ENCODE measurements around the gene GNG8. TPM values are rescaled to one million over a fixed set of nuclear protein-coding genes. Genes with fewer than 3 reads are reported as not detected.

Gene GNG8
- total RNA-seq, 2 experiments from 2014 or later: not detected

- TSS peak; percentile 60 for BruUV-seq (replicated peaks)
- Histone ChIP-seq H3K79me2 (ENCODE audit: insufficient read depth, low read depth, low read length) (peaks cover 35% of the 10 kb centered on the region), H3K4me2 (ENCODE audit: low read length) (peak overlapping the region; percentile 53), H2AFZ (ENCODE audit: low read length) (peak overlapping the region; percentile 74), H3K4me1 (ENCODE audit: insufficient read depth, low read length, poor library complexity, severe bottlenecking) (peaks cover 31% of the 10 kb centered on the region), H4K20me1 (ENCODE audit: insufficient read depth, low read length) (peaks cover 13% of the 10 kb centered on the region), H3K9me3 (ENCODE audit: low read length) (peaks cover 24% of the 10 kb centered on the region), H3K36me3 (ENCODE audit: insufficient read depth, low read length) (peaks cover 3% of the 10 kb centered on the region), H3K4me3 (ENCODE audit: low read depth, low read length, poor library complexity, severe bottlenecking) (peak overlapping the region; percentile 96), H3K27ac (ENCODE audit: low read depth, low read length, poor library complexity, severe bottlenecking) (peak overlapping the region; percentile 80), H3K9me2 (ENCODE audit: insufficient read depth, low read length) (no peaks in the 10 kb centered on the region)
- CTCF ChIA-PET (ENCODE audit: unreplicated experiment): no interaction called here
- POLR2A ChIA-PET: interaction anchor here (0.5 to 2.9 kb wide), 4 partner anchors 12 to 306 kb away, joined by 3 to 16 read pairs (median 4); no protein-coding TSS in a partner anchor
- no peak for DNase-seq (ENCODE audit: low spot score)
- TF ChIP-seq CTCF (conservative IDR thresholded peaks at IDR 0.05; ENCODE audit: low read length) (no peak), EZH2phosphoT487 (IDR thresholded peaks at IDR 0.05; ENCODE audit: borderline replicate concordance, low read depth, low read length) (no peak)
- intact Hi-C loops (cut with micrococcal nuclease; ENCODE audit: unreplicated experiment): no loop called here
These were observed 36.2 kb downstream of the GNG8 start for GRCh38 chr19:46599716-46600373.

GRCh38 chr19:46598372-46598917, 37.6 kb downstream of the GNG8 start:
- H3K36me3 ChIP-seq (ENCODE audit: insufficient read depth, low read length): peaks cover 3% of the 10 kb centered on the region
- H3K4me1 ChIP-seq (ENCODE audit: insufficient read depth, low read length, poor library complexity, severe bottlenecking): peaks cover 18% of the 10 kb centered on the region
- peaks cover 21% of the 10 kb centered on the region for H3K79me2 ChIP-seq (ENCODE audit: insufficient read depth, low read depth, low read length)
- CTCF ChIA-PET (ENCODE audit: unreplicated experiment): interaction anchor here (1.0 kb wide), 1 partner anchor 14 kb away, joined by 3 read pairs; no protein-coding TSS in a partner anchor
- H4K20me1 ChIP-seq (ENCODE audit: insufficient read depth, low read length): peaks cover 5% of the 10 kb centered on the region; the same call in 1 of the 2 replicates
- peaks cover 24% of the 10 kb centered on the region for H3K9me3 ChIP-seq (ENCODE audit: low read length)
- no peak overlapping the region for H3K4me3 ChIP-seq (ENCODE audit: low read depth, low read length, poor library complexity, severe bottlenecking)
- POLR2A ChIA-PET: no interaction called here
- no peak overlapping the region for H3K27ac ChIP-seq (ENCODE audit: low read depth, low read length, poor library complexity, severe bottlenecking)
- no TSS peak for BruUV-seq (replicated peaks)
- intact Hi-C loops (cut with micrococcal nuclease; ENCODE audit: unreplicated experiment): no loop called here
- TF ChIP-seq CTCF (conservative IDR thresholded peaks at IDR 0.05; ENCODE audit: low read length) (no peak), EZH2phosphoT487 (IDR thresholded peaks at IDR 0.05; ENCODE audit: borderline replicate concordance, low read depth, low read length) (no peak)
- no peak for DNase-seq (ENCODE audit: low spot score)
- H3K4me2 ChIP-seq (ENCODE audit: low read length): no peak overlapping the region
- H3K9me2 ChIP-seq (ENCODE audit: insufficient read depth, low read length): no peaks in the 10 kb centered on the region
- H2AFZ ChIP-seq (ENCODE audit: low read length): no peak overlapping the region

GRCh38 chr19:46596008-46596407, 40.0 kb downstream of the GNG8 start:
- Histone ChIP-seq H4K20me1 (ENCODE audit: insufficient read depth, low read length) (no peaks in the 10 kb centered on the region), H3K4me3 (ENCODE audit: low read depth, low read length, poor library complexity, severe bottlenecking) (no peak overlapping the region), H3K27ac (ENCODE audit: low read depth, low read length, poor library complexity, severe bottlenecking) (no peak overlapping the region), H3K36me3 (ENCODE audit: insufficient read depth, low read length) (no peaks in the 10 kb centered on the region; the same call in 1 of the 2 replicates), H3K9me3 (ENCODE audit: low read length) (peaks cover 24% of the 10 kb centered on the region), H3K9me2 (ENCODE audit: insufficient read depth, low read length) (no peaks in the 10 kb centered on the region), H3K4me1 (ENCODE audit: insufficient read depth, low read length, poor library complexity, severe bottlenecking) (peaks cover 6% of the 10 kb centered on the region), H2AFZ (ENCODE audit: low read length) (no peak overlapping the region), H3K4me2 (ENCODE audit: low read length) (no peak overlapping the region), H3K79me2 (ENCODE audit: insufficient read depth, low read depth, low read length) (no peaks in the 10 kb centered on the region)
- DNase-seq (ENCODE audit: low spot score): no peak
- ChIA-PET CTCF (ENCODE audit: unreplicated experiment) (no interaction called here), POLR2A (no interaction called here)
- no TSS peak for BruUV-seq (replicated peaks)
- intact Hi-C loops (cut with micrococcal nuclease; ENCODE audit: unreplicated experiment): no loop called here
- TF ChIP-seq EZH2phosphoT487 (IDR thresholded peaks at IDR 0.05; ENCODE audit: borderline replicate concordance, low read depth, low read length) (no peak), CTCF (conservative IDR thresholded peaks at IDR 0.05; ENCODE audit: low read length) (no peak)

All from OCI-LY7 (cell line).